PC-3 (cell line): Measurements from ENCODE around the gene TENM4. TPM values are rescaled to one million over a fixed set of nuclear protein-coding genes. Genes with fewer than 3 reads are reported as not detected.
A peak's percentile ranks its signal among the peaks of the same experiment; 100 is the strongest.

ENCODE experiments used
- ATAC-seq: fragments of 200-7000 bp; cut with Tn5 transposase; 2 replicates; pipeline ENCODE4 v1.9.1; 2020; ENCODE audit warnings: mild to moderate bottlenecking, moderate library complexity
- BruUV-seq: library from RNA; stranded (reverse); fragments of 400-500 nt; replicated peaks from 2 replicates; lab custom pipeline; 2021; lab: Mats Ljungman, UMichigan
- CTCF ChIA-PET: fragments of 300-600 bp; sonication (Branson Sonifier 250); formaldehyde crosslinking; loops from one replicate; lab custom pipeline; 2022; ENCODE audit warnings: antibody characterized with exemption; lab: Charles Lee
- POLR2A ChIA-PET: fragments of 300-600 bp; sonication (Branson Sonifier 250); formaldehyde crosslinking; loops from one replicate; lab custom pipeline; 2022; ENCODE audit warnings: antibody characterized with exemption; ENCODE audit not compliant: unreplicated experiment; lab: Charles Lee
- DNase-seq: peaks from one replicate; pipeline ENCODE4 v3.0.0-alpha.2; 2015
- H2AFZ ChIP-seq: fragments of 300-600 bp; sonication (generic); 2 replicates; pipeline ENCODE4 v1.6.0; 2016; ENCODE audit warnings: antibody characterized with exemption, low read length
- H3F3A ChIP-seq: fragments of 300-600 bp; sonication (generic); one replicate; pipeline ENCODE4 v1.6.0; 2017; ENCODE audit warnings: antibody characterized with exemption, low read length, control low read depth, mild to moderate bottlenecking; ENCODE audit not compliant: unreplicated experiment
- H3K27ac ChIP-seq: fragments of 300-600 bp; sonication (generic); 2 replicates; pipeline ENCODE4 v1.5.1; 2016; ENCODE audit warnings: mild to moderate bottlenecking, low read length
- H3K27me3 ChIP-seq: fragments of 300-600 bp; sonication (generic); 2 replicates; pipeline ENCODE4 v1.6.1; 2016; ENCODE audit warnings: low read length, mixed read lengths
- H3K36me3 ChIP-seq: fragments of 300-600 bp; sonication (generic); 2 replicates; pipeline ENCODE4 v1.6.1; 2016; ENCODE audit warnings: low read depth, mixed run types, low read length, mixed read lengths
- H3K4me1 ChIP-seq: fragments of 300-600 bp; sonication (generic); 2 replicates; pipeline ENCODE4 v1.5.1; 2016; ENCODE audit warnings: low read length; ENCODE audit not compliant: insufficient read depth
- H3K4me2 ChIP-seq: fragments of 300-600 bp; sonication (generic); 2 replicates; pipeline ENCODE4 v1.6.0; 2016; ENCODE audit warnings: low read length
- H3K4me3 ChIP-seq: fragments of 300-600 bp; sonication (generic); 2 replicates; pipeline ENCODE4 v1.5.1; 2016; ENCODE audit warnings: mild to moderate bottlenecking, low read length, mixed read lengths
- H3K79me2 ChIP-seq: fragments of 300-600 bp; sonication (generic); 2 replicates; pipeline ENCODE4 v1.6.1; 2017; ENCODE audit warnings: low read length, mixed read lengths
- H3K9ac ChIP-seq: fragments of 300-600 bp; sonication (generic); 2 replicates; pipeline ENCODE4 v1.6.0; 2016; ENCODE audit warnings: mild to moderate bottlenecking, low read length
- H3K9me2 ChIP-seq: fragments of 300-600 bp; sonication (generic); replicated peaks from 2 replicates; pipeline ENCODE4 v1.6.1; 2016; ENCODE audit warnings: mixed run types, low read length, mixed read lengths
- H3K9me3 ChIP-seq: fragments of 300-600 bp; sonication (generic); 2 replicates; pipeline ENCODE4 v1.6.1; 2016; ENCODE audit warnings: low read length, mixed read lengths
- H4K20me1 ChIP-seq: fragments of 300-600 bp; sonication (generic); 2 replicates; pipeline ENCODE4 v1.6.1; 2016; ENCODE audit warnings: low read length, mixed read lengths
- EZH2 ChIP-seq: fragments of 300-600 bp; sonication (generic); IDR thresholded peaks from one replicate; pipeline ENCODE4 v1.6.1; 2017; ENCODE audit warnings: antibody characterized with exemption, mild to moderate bottlenecking, low read length; ENCODE audit not compliant: unreplicated experiment
- EZH2phosphoT487 ChIP-seq: fragments of 300-600 bp; sonication (generic); IDR thresholded peaks from 2 replicates; pipeline ENCODE4 v1.6.1; 2018; ENCODE audit warnings: mild to moderate bottlenecking, antibody characterized with exemption, low read length, borderline replicate concordance
- intact Hi-C: fragments of 100-400 bp; cut with micrococcal nuclease; formaldehyde crosslinking; loops from 2 replicates; pipeline ENCODE4 v1.9.0; 2023
- total RNA-seq: library from RNA; depleted of rRNA; stranded (reverse); fragments of >200 nt; gene quantifications from 2 replicates; pipeline ENCODE4 v1.2.3, GENCODE V29; 2014
- TF ChIP-seq, protein P1 (sequence below): fragments of 300-600 bp; sonication (generic); conservative IDR thresholded peaks from 2 replicates; pipeline ENCODE4 v1.5.1; 2017; ENCODE audit warnings: antibody characterized with exemption, low read depth, mild to moderate bottlenecking, low read length

TENM4 gene
- total RNA-seq, 1 experiment from 2014 or later = 19.7 TPM

DNA sequence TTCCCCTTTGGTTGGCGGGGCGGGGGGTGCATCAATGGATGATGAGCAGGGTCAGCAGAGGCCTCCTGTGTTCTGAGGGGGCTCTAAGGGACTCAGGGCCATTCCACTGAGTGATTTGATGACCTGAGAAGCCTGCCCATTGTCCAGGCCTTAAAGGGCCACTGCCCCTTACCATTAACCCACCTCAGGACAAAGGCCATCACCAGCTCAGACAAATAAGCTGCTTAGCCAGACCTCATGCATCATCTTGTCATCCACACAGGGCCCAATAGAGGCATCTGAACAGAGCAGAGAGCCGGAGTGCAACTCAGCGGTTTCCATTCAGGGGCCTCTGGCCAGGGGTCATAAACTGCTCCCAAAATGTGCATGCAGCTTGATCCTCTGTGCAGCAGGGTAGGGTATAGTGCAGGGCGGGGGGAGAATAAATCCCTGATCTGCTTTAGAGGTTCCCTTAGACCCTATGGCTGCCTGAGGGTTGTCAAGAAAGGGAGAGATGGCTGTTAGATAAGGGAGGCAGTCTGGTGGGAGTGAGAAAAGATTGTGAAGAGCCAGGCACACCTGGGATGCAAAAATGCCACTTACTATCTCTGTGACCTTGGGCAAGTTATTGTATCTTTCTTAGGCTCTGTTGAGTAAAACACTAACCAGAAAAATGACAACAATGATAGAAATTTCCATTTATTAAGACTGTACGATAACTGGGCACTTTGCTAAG, 490.7 kb downstream of the TENM4 start:
- no TSS peak for BruUV-seq
- DNase-seq (no peak), ATAC-seq (no peak)
- no peaks in the 10 kb centered on the region for H3K27me3 ChIP-seq
- ChIA-PET POLR2A (interaction anchor here (0.6 kb wide), 1 partner anchor 147 kb away, joined by 3 read pairs; no protein-coding TSS in a partner anchor), CTCF (no interaction called here)
- H3K27ac ChIP-seq = no peak overlapping the region
- intact Hi-C loops = no loop called here
- H4K20me1 ChIP-seq = no peaks in the 10 kb centered on the region
- peaks cover 8% of the 10 kb centered on the region; the same call in 1 of the 2 replicates for H3K36me3 ChIP-seq
- no peak overlapping the region for H3K4me2 ChIP-seq
- H3K9me2 ChIP-seq = no peaks in the 10 kb centered on the region
- H3K79me2 ChIP-seq = peaks cover 39% of the 10 kb centered on the region
- TF ChIP-seq, protein P1, sequence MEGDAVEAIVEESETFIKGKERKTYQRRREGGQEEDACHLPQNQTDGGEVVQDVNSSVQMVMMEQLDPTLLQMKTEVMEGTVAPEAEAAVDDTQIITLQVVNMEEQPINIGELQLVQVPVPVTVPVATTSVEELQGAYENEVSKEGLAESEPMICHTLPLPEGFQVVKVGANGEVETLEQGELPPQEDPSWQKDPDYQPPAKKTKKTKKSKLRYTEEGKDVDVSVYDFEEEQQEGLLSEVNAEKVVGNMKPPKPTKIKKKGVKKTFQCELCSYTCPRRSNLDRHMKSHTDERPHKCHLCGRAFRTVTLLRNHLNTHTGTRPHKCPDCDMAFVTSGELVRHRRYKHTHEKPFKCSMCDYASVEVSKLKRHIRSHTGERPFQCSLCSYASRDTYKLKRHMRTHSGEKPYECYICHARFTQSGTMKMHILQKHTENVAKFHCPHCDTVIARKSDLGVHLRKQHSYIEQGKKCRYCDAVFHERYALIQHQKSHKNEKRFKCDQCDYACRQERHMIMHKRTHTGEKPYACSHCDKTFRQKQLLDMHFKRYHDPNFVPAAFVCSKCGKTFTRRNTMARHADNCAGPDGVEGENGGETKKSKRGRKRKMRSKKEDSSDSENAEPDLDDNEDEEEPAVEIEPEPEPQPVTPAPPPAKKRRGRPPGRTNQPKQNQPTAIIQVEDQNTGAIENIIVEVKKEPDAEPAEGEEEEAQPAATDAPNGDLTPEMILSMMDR = no peak
- TF ChIP-seq EZH2 (no peak), EZH2phosphoT487 (no peak)
- no peaks in the 10 kb centered on the region for H3F3A ChIP-seq
- H2AFZ ChIP-seq = no peak overlapping the region
- no peak overlapping the region for H3K9ac ChIP-seq
- H3K9me3 ChIP-seq = peaks cover 5% of the 10 kb centered on the region; the same call in 1 of the 2 replicates
- H3K4me3 ChIP-seq = no peak overlapping the region
- H3K4me1 ChIP-seq = peaks cover 52% of the 10 kb centered on the region

DNA sequence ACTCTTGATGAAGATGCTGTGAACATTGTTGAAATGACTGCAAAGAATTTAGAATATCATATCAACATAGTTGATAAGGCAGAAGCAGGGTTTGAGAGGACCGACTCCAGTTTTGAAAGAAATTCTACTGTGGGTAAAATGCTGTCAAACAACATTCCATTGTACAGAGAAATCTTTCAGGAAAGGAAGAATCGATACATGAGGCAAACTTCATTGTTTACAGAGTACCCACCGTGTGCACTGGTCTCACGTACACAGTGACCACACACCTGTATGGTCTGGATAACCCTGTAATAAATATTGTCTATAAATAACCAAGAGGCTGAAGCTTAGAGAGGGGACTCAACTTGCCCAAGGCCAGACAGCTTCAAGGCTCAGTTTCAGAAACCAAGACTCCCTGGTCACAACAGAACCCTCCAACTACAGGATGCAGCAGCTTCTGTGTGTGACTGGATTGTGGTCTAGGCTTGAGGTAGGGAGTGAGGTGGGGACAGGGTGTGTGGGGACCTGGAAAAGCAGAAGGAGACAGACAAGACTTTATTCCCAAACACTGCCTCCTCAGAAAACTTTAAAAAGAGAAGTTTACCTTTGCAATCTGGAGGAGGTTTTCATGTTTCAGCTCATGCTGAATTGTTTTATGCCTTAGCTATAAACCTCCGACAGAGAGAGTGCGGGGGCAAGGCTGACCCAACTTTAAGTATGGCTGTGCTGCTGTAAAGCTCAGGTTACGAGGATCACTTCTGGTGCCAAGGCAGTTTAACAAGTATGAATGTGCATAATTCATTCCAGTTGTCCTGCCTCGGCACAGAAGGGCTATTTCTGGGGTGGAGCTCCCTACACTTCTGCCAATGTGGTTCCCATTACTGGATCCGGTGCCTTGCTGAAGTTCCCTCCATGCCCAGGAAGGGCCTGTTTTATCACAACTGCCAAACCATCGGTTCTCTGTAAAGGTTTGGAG, 493.6 kb downstream of the TENM4 start:
- TF ChIP-seq EZH2phosphoT487 = no peak
- TF ChIP-seq EZH2 = no peak
- TF ChIP-seq, protein P1 = no peak
- ChIA-PET CTCF (no interaction called here), POLR2A (no interaction called here)
- Histone ChIP-seq H3K27me3 (no peaks in the 10 kb centered on the region), H3K9me2 (no peaks in the 10 kb centered on the region), H3K79me2 (peaks cover 18% of the 10 kb centered on the region), H3K9ac (peak overlapping the region; percentile 62), H3K4me1 (peaks cover 31% of the 10 kb centered on the region), H3K27ac (peak overlapping the region; percentile 91), H3F3A (no peaks in the 10 kb centered on the region), H3K4me3 (peak overlapping the region; percentile 41), H2AFZ (peak overlapping the region; percentile 14), H4K20me1 (no peaks in the 10 kb centered on the region), H3K4me2 (peak overlapping the region; percentile 67), H3K36me3 (peaks cover 8% of the 10 kb centered on the region; the same call in 1 of the 2 replicates), H3K9me3 (peaks cover 5% of the 10 kb centered on the region; the same call in 1 of the 2 replicates)
- ATAC-seq = peak; percentile 81
- DNase-seq = peak; percentile 90
- intact Hi-C loops = no loop called here
- TSS peak; percentile 92 for BruUV-seq
